ENCODE results near the gene PTPRB.

Gene PTPRB

DNA sequence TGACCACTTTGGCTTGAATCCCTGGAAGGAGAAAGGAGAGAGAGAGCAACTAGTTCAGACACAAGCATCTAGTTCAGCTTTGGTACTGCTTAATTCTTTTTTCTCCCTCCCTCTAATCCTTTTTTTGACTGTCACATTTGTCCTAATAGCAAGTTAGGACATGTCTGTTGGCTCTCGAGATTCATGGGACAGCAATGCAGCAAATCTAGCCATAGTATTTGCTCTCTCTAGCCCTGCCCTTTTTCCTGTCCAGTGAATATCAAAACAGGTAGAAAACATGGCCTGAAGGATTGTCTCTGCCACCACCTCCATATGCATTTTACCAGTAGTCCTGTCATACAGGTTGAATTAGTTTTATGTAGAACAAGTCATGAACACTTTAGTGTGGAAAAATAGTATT, 116.4 kb downstream of the PTPRB start:
- no peak for DNase-seq
- Histone ChIP-seq H2BK5ac (ENCODE audit: low read depth, low read length, poor library complexity, severe bottlenecking) (no peak overlapping the region), H3K36me3 (ENCODE audit: control insufficient read depth in 1 of 2, insufficient read depth in 2 of 2, low read depth in 1 of 2, low read length in 2 of 2) (peaks cover 0 to 3% of the 10 kb centered on the region in 2 experiments), H3K79me1 (replicated peaks; ENCODE audit: low read length, poor library complexity, severe bottlenecking) (no peaks in the 10 kb centered on the region), H3K9ac (ENCODE audit: low read length) (no peak overlapping the region), H3K4me2 (ENCODE audit: low read length, poor library complexity, severe bottlenecking) (no peak overlapping the region), H3K27ac (ENCODE audit: low read length, poor library complexity, severe bottlenecking) (no peak overlapping the region), H4K8ac (ENCODE audit: low read length) (no peak overlapping the region), H3K4me1 (ENCODE audit: control insufficient read depth, insufficient read depth, low read depth, low read length) (no peaks in the 10 kb centered on the region), H2AK5ac (ENCODE audit: low read length, severe bottlenecking) (no peak overlapping the region), H3K4me3 (ENCODE audit: insufficient read depth in 1 of 2, low read depth in 1 of 2, low read length in 2 of 2) (no peak overlapping the region), H3K18ac (ENCODE audit: low read depth in 1 of 2, low read length in 2 of 2) (no peak overlapping the region), H3K27me3 (ENCODE audit: control insufficient read depth in 1 of 2, insufficient read depth in 1 of 2, low read length in 2 of 2) (no peaks in the 10 kb centered on the region), H3K14ac (ENCODE audit: low read length in 2 of 2) (no peak overlapping the region), H2AFZ (ENCODE audit: low read depth, low read length) (no peak overlapping the region), H3K23ac (ENCODE audit: low read length in 2 of 2) (no peak overlapping the region), H2BK15ac (ENCODE audit: low read depth, poor library complexity, severe bottlenecking) (no peak overlapping the region), H2BK120ac (ENCODE audit: low read depth, low read length) (no peak overlapping the region), H4K91ac (ENCODE audit: low read length) (no peak overlapping the region), H3K4ac (ENCODE audit: low read depth in 1 of 2, low read length in 2 of 2) (no peak overlapping the region), H3K9me3 (ENCODE audit: control insufficient read depth, low read length) (peaks cover 15% of the 10 kb centered on the region), H2BK12ac (ENCODE audit: low read length in 2 of 2) (no peak overlapping the region)
- 86% methylated on average over 1 of the region's 1 CpG for WGBS

DNA sequence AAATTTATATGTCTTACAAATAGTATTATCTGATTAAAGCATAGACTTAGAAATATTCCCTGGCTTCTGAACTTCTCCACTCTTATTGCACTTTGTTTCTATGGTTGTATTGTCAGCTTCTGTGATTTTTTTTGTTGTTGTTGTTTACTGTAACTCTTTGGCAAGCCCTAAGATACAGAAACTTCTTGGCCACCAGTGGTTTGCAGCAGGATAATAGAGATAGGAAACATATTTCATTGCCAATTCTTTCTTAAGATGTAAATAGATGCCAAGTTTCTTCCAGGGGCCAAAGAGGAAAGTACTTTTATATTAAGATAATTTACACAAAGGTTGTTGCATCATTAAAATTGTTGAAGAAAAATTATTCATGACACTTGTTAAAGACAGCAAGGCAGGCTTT, 123.8 kb downstream of the PTPRB start:
- H2BK15ac ChIP-seq (ENCODE audit: low read depth, poor library complexity, severe bottlenecking) = no peak overlapping the region
- H3K18ac ChIP-seq (ENCODE audit: low read depth in 1 of 2, low read length in 2 of 2) = no peak overlapping the region
- no peaks in the 10 kb centered on the region for H3K27me3 ChIP-seq (ENCODE audit: control insufficient read depth in 1 of 2, insufficient read depth in 1 of 2, low read length in 2 of 2)
- no peak overlapping the region for H2AFZ ChIP-seq (ENCODE audit: low read depth, low read length)
- H3K4me1 ChIP-seq (ENCODE audit: control insufficient read depth, insufficient read depth, low read depth, low read length) = no peaks in the 10 kb centered on the region
- H3K4me2 ChIP-seq (ENCODE audit: low read length, poor library complexity, severe bottlenecking) = no peak overlapping the region
- no peak for DNase-seq
- no peak overlapping the region for H3K4me3 ChIP-seq (ENCODE audit: insufficient read depth in 1 of 2, low read depth in 1 of 2, low read length in 2 of 2)
- no peak overlapping the region for H3K23ac ChIP-seq (ENCODE audit: low read length in 2 of 2)
- no peak overlapping the region for H4K91ac ChIP-seq (ENCODE audit: low read length)
- no peak overlapping the region for H4K8ac ChIP-seq (ENCODE audit: low read length)
- H3K4ac ChIP-seq (ENCODE audit: low read depth in 1 of 2, low read length in 2 of 2) = no peak overlapping the region
- H3K36me3 ChIP-seq (ENCODE audit: control insufficient read depth in 1 of 2, insufficient read depth in 2 of 2, low read depth in 1 of 2, low read length in 2 of 2) = no peaks in the 10 kb centered on the region
- H2BK5ac ChIP-seq (ENCODE audit: low read depth, low read length, poor library complexity, severe bottlenecking) = no peak overlapping the region
- no peak overlapping the region for H3K27ac ChIP-seq (ENCODE audit: low read length, poor library complexity, severe bottlenecking)
- H2BK12ac ChIP-seq (ENCODE audit: low read length in 2 of 2) = no peak overlapping the region
- no peak overlapping the region for H2BK120ac ChIP-seq (ENCODE audit: low read depth, low read length)
- H3K79me1 ChIP-seq (replicated peaks; ENCODE audit: low read length, poor library complexity, severe bottlenecking) = no peaks in the 10 kb centered on the region
- no peaks in the 10 kb centered on the region for H3K9me3 ChIP-seq (ENCODE audit: control insufficient read depth, low read length)
- no peak overlapping the region for H3K14ac ChIP-seq (ENCODE audit: low read length in 2 of 2)
- no peak overlapping the region for H2AK5ac ChIP-seq (ENCODE audit: low read length, severe bottlenecking)
- H3K9ac ChIP-seq (ENCODE audit: low read length) = no peak overlapping the region

DNA sequence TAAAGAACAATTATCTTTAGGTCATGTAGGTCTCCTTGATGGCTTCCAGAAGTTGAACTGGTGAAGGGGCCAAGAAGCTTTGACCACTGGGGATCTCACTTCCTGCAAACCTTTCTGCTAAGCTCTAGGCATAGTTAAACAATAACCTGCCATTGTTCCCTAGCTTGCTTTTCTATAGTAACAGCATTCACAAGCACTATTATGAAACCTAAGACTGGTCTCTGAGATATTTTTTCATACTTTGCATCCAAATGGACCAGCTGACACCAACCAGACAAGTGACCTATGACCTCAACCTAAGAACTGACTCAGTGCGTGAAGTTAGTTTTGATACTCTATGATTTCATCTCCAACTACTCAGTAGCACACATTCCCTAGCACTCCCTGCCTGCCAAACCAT, 129.1 kb downstream of the PTPRB start:
- Histone ChIP-seq H3K27me3 (ENCODE audit: control insufficient read depth in 1 of 2, insufficient read depth in 1 of 2, low read length in 2 of 2) (no peaks in the 10 kb centered on the region), H3K9me3 (ENCODE audit: control insufficient read depth, low read length) (peaks cover 4% of the 10 kb centered on the region), H4K8ac (ENCODE audit: low read length) (no peak overlapping the region), H3K4me1 (ENCODE audit: control insufficient read depth, insufficient read depth, low read depth, low read length) (no peaks in the 10 kb centered on the region), H3K18ac (ENCODE audit: low read depth in 1 of 2, low read length in 2 of 2) (no peak overlapping the region), H3K36me3 (ENCODE audit: control insufficient read depth in 1 of 2, insufficient read depth in 2 of 2, low read depth in 1 of 2, low read length in 2 of 2) (no peaks in the 10 kb centered on the region), H3K4ac (ENCODE audit: low read depth in 1 of 2, low read length in 2 of 2) (no peak overlapping the region), H2AK5ac (ENCODE audit: low read length, severe bottlenecking) (no peak overlapping the region), H3K9ac (ENCODE audit: low read length) (no peak overlapping the region), H3K27ac (ENCODE audit: low read length, poor library complexity, severe bottlenecking) (no peak overlapping the region), H2BK5ac (ENCODE audit: low read depth, low read length, poor library complexity, severe bottlenecking) (no peak overlapping the region), H2BK120ac (ENCODE audit: low read depth, low read length) (no peak overlapping the region), H3K14ac (ENCODE audit: low read length in 2 of 2) (no peak overlapping the region), H2AFZ (ENCODE audit: low read depth, low read length) (no peak overlapping the region), H3K23ac (ENCODE audit: low read length in 2 of 2) (no peak overlapping the region), H3K4me2 (ENCODE audit: low read length, poor library complexity, severe bottlenecking) (no peak overlapping the region), H4K91ac (ENCODE audit: low read length) (no peak overlapping the region), H3K4me3 (ENCODE audit: insufficient read depth in 1 of 2, low read depth in 1 of 2, low read length in 2 of 2) (no peak overlapping the region), H3K79me1 (replicated peaks; ENCODE audit: low read length, poor library complexity, severe bottlenecking) (no peaks in the 10 kb centered on the region), H2BK15ac (ENCODE audit: low read depth, poor library complexity, severe bottlenecking) (no peak overlapping the region), H2BK12ac (ENCODE audit: low read length in 2 of 2) (no peak overlapping the region)
- no peak for DNase-seq
- WGBS = 100% methylated on average over 1 of the region's 1 CpG

DNA sequence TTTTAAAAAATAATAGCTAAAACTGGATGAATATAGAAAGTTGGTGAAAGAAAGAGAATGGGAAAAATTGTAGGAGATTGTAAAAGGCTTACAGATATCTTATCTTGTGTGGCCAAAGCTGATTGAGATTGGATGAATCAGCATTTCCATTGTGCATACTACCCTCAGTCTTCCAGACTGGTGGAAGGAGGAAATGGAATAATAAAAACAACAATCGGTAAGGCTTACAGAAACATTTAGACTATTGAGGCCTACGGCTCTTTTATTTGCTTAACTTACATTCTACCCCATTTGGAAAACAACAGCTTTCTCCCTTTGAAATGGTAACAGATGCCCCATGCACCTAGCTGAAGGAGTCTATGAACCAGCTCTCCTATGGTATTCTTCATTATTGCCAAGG, 129.8 kb downstream of the PTPRB start:
- Histone ChIP-seq H4K8ac (ENCODE audit: low read length) (no peak overlapping the region), H3K14ac (ENCODE audit: low read length in 2 of 2) (no peak overlapping the region), H3K27ac (ENCODE audit: low read length, poor library complexity, severe bottlenecking) (no peak overlapping the region), H2BK12ac (ENCODE audit: low read length in 2 of 2) (no peak overlapping the region), H3K9me3 (ENCODE audit: control insufficient read depth, low read length) (peaks cover 4% of the 10 kb centered on the region), H2BK15ac (ENCODE audit: low read depth, poor library complexity, severe bottlenecking) (no peak overlapping the region), H2AK5ac (ENCODE audit: low read length, severe bottlenecking) (no peak overlapping the region), H2BK120ac (ENCODE audit: low read depth, low read length) (no peak overlapping the region), H3K79me1 (replicated peaks; ENCODE audit: low read length, poor library complexity, severe bottlenecking) (no peaks in the 10 kb centered on the region), H3K4me3 (ENCODE audit: insufficient read depth in 1 of 2, low read depth in 1 of 2, low read length in 2 of 2) (no peak overlapping the region), H3K27me3 (ENCODE audit: control insufficient read depth in 1 of 2, insufficient read depth in 1 of 2, low read length in 2 of 2) (no peaks in the 10 kb centered on the region), H3K4me1 (ENCODE audit: control insufficient read depth, insufficient read depth, low read depth, low read length) (no peaks in the 10 kb centered on the region), H3K23ac (ENCODE audit: low read length in 2 of 2) (no peak overlapping the region), H2AFZ (ENCODE audit: low read depth, low read length) (no peak overlapping the region), H4K91ac (ENCODE audit: low read length) (no peak overlapping the region), H2BK5ac (ENCODE audit: low read depth, low read length, poor library complexity, severe bottlenecking) (no peak overlapping the region), H3K36me3 (ENCODE audit: control insufficient read depth in 1 of 2, insufficient read depth in 2 of 2, low read depth in 1 of 2, low read length in 2 of 2) (no peaks in the 10 kb centered on the region), H3K4ac (ENCODE audit: low read depth in 1 of 2, low read length in 2 of 2) (no peak overlapping the region), H3K18ac (ENCODE audit: low read depth in 1 of 2, low read length in 2 of 2) (no peak overlapping the region), H3K4me2 (ENCODE audit: low read length, poor library complexity, severe bottlenecking) (no peak overlapping the region), H3K9ac (ENCODE audit: low read length) (no peak overlapping the region)
- no peak for DNase-seq
- WGBS = 26% methylated on average over 2 of the region's 2 CpGs
